Lower leg skin (tissue), 3 donors: ENCODE measurements around the gene HVCN1.

Experiments
- POLR2A ChIP-seq, 2 donors: fragments of 450-650 bp; IDR thresholded peaks; one replicate each; pipeline ENCODE4 v1.6.1; 2016 to 2017; ENCODE audit warnings: antibody characterized with exemption in 2 of 2, mild to moderate bottlenecking in 1 of 2, moderate library complexity in 1 of 2
- TF ChIP-seq, protein P1 (sequence below), 3 donors: fragments of 450-650 bp; IDR thresholded peaks; one replicate each; pipeline ENCODE4 v1.5.1; 2016; ENCODE audit warnings: antibody characterized with exemption in 3 of 3, mild to moderate bottlenecking in 3 of 3, moderate library complexity in 2 of 3

DNA sequence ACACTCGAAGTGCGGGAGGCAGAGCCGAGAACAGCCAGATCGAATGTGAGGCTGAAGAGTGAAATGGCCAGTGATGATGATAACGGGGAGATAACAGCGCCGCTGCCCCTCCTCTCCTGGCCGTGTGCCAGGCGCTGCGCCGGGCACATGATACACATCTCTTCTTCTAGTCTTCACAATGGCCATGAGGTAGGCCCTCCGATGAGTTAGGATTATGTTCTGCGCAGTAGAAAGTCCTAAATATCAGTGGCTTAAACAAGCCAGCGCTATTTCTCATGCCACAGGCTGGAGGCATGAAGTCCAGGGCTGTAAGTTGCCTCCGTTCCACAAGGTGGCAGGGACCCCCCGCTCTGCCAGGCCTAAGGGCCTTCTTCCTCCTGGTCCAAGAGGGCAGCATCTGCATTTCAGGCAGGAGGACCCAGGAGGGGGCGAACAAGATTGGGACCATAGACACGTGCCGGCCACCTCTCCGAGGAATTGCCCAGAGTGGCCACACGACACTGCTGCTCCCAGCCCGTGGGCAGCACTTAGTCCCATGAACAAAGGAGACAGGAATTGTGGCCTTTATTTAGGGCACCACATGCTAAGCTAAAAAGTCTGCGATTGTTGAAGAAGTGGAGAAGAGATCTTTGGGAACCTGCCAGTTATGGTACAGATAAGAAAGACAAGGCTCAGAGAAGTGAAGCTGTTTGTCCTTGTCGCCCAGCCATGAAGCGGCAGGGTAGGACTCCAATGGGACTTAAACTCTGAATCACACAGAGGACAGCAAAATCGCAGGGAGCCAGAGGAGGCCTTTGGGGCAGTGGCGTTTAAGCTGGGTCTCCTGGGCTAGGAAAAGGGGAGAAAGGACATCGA is 10.9 kb upstream of the HVCN1 start:
- TF ChIP-seq, protein P1, sequence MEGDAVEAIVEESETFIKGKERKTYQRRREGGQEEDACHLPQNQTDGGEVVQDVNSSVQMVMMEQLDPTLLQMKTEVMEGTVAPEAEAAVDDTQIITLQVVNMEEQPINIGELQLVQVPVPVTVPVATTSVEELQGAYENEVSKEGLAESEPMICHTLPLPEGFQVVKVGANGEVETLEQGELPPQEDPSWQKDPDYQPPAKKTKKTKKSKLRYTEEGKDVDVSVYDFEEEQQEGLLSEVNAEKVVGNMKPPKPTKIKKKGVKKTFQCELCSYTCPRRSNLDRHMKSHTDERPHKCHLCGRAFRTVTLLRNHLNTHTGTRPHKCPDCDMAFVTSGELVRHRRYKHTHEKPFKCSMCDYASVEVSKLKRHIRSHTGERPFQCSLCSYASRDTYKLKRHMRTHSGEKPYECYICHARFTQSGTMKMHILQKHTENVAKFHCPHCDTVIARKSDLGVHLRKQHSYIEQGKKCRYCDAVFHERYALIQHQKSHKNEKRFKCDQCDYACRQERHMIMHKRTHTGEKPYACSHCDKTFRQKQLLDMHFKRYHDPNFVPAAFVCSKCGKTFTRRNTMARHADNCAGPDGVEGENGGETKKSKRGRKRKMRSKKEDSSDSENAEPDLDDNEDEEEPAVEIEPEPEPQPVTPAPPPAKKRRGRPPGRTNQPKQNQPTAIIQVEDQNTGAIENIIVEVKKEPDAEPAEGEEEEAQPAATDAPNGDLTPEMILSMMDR (IDR thresholded peaks at IDR 0.05): no peak
- no peak for TF ChIP-seq POLR2A (IDR thresholded peaks at IDR 0.05)
